Vagina (tissue), 2 donors: Measurements from ENCODE around the gene SLC22A12.

Experiments
- CTCF ChIP-seq, 3 experiments: fragments of 450-650 bp in 2 of 3; fragments of 200-600 bp in 1 of 3; sonication (generic) in 1 of 3; IDR thresholded peaks; one replicate each; pipeline ENCODE4 v1.5.1; 2017 to 2019; ENCODE audit warnings: antibody characterized with exemption in 3 of 3, mild to moderate bottlenecking in 2 of 3, moderate library complexity in 2 of 3
- POLR2A ChIP-seq, 2 donors: fragments of 450-650 bp; IDR thresholded peaks; one replicate each; pipeline ENCODE4 v1.6.1; 2017; ENCODE audit warnings: antibody characterized with exemption in 2 of 2, mild to moderate bottlenecking in 2 of 2, moderate library complexity in 2 of 2

DNA sequence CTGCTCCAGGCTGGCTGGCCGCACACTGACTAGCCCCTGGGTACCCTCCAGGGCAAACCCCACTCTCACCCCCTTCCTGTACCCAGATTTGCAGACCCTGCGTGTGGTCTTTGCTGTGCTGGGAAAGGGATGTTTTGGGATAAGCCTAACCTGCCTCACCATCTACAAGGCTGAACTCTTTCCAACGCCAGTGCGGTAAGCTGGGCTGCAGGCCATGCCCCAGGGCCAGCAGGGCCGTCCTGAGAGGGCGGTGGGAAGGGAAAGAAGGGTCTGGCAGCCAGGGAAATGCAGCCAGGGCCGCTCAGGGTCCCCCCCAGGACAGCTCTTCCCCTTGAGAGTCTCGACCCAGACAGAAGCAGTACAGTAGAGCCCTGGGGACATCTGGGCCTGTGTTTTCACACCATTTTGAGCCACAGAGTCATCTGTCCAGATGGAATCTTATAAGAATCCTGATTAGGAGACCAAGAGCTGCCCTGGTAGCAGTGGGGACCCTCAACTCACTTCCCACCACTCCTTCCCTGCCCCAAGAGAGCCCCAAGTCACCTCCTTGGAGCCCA is 22.4 kb upstream of the SLC22A12 start:
- TF ChIP-seq CTCF (IDR thresholded peaks at IDR 0.05) (no peak), POLR2A (IDR thresholded peaks at IDR 0.05) (no peak)
